ENCODE data around the gene LIN54.

- no peak for TF ChIP-seq CTCF (conservative IDR thresholded peaks at IDR 0.05 in 1 of 2, IDR thresholded peaks at IDR 0.05 in 1 of 2; ENCODE audit: low read depth in 1 of 2, low read length in 2 of 2)
- TF ChIP-seq EZH2 (IDR thresholded peaks at IDR 0.05; ENCODE audit: low read length, missing control alignments): no peak
Measured at GRCh38 chr4:82957045-82957444, 53.6 kb downstream of the LIN54 start.

All from fibroblast of lung (primary cell).